ENCODE results near the gene KCNQ1. TPM values are rescaled to one million over a fixed set of nuclear protein-coding genes. Genes with fewer than 3 reads are reported as not detected.

KCNQ1 gene
- polyA plus RNA-seq, 5 donors: 6.2 to 11.5 (median 8.5) TPM

- no peak for DNase-seq
Observed at GRCh38 chr11:2644844-2645778, 200.3 kb downstream of the KCNQ1 start.

- no peak for DNase-seq
Observed at GRCh38 chr11:2645779-2646118, 200.9 kb downstream of the KCNQ1 start.

GRCh38 chr11:2647167-2647566 lies 202.4 kb downstream of the KCNQ1 start:
- DNase-seq: no peak

- no peak for DNase-seq
Observed at GRCh38 chr11:2647953-2648352, 203.1 kb downstream of the KCNQ1 start.

GRCh38 chr11:2649400-2649799 lies 204.6 kb downstream of the KCNQ1 start:
- no peak for DNase-seq

GRCh38 chr11:2649848-2650247 lies 205.0 kb downstream of the KCNQ1 start:
- no peak for DNase-seq

GRCh38 chr11:2650343-2650867 lies 205.6 kb downstream of the KCNQ1 start:
- no peak for DNase-seq

- no peak for DNase-seq
Observed at GRCh38 chr11:2651054-2651617, 206.3 kb downstream of the KCNQ1 start.

GRCh38 chr11:2651826-2652271 lies 207.0 kb downstream of the KCNQ1 start:
- no peak for DNase-seq

- DNase-seq: no peak
Observed at GRCh38 chr11:2652333-2653197, 207.8 kb downstream of the KCNQ1 start.

GRCh38 chr11:2653198-2653551 lies 208.4 kb downstream of the KCNQ1 start:
- DNase-seq: peak; percentile 43 to 55

- DNase-seq: no peak
Observed at GRCh38 chr11:2653930-2654739, 209.3 kb downstream of the KCNQ1 start.

GRCh38 chr11:2655016-2655719 lies 210.4 kb downstream of the KCNQ1 start:
- DNase-seq: no peak

GRCh38 chr11:2655834-2656622 lies 211.2 kb downstream of the KCNQ1 start:
- DNase-seq: no peak

- DNase-seq: no peak
Observed at GRCh38 chr11:2656859-2657258, 212.1 kb downstream of the KCNQ1 start.

GRCh38 chr11:2657697-2658284 lies 213.0 kb downstream of the KCNQ1 start:
- no peak for DNase-seq

GRCh38 chr11:2660357-2660939 lies 215.6 kb downstream of the KCNQ1 start:
- no peak for DNase-seq

GRCh38 chr11:2661173-2662023 lies 216.6 kb downstream of the KCNQ1 start:
- DNase-seq: no peak

Data from right lung (tissue), 5 donors.